GM19351 (cell line): ENCODE data around the gene ZP3.
A peak's percentile ranks its signal among the peaks of the same experiment; 100 is the strongest.
"Not testable (repeated sequence)": the region's sequence is repeated elsewhere in the genome, so short reads cannot be mapped to it uniquely, and the experiment has no call there.

Experiments used
- ATAC-seq: cut with Tn5 transposase; IDR thresholded peaks from one replicate; pipeline ENCODE4 v1.9.1; 2021; ENCODE audit warnings: mild to moderate bottlenecking, moderate library complexity; ENCODE audit not compliant: unreplicated experiment

ZP3 gene

GRCh38 chr7:76480403-76481253 is 55.9 kb downstream of the ZP3 start:
- not testable (repeated sequence) for ATAC-seq

GRCh38 chr7:76482660-76483059 is 57.9 kb downstream of the ZP3 start:
- ATAC-seq = not testable (repeated sequence)

- not testable (repeated sequence) for ATAC-seq
Observed at GRCh38 chr7:76483081-76483480, 58.3 kb downstream of the ZP3 start.

GRCh38 chr7:76484456-76484855 is 59.7 kb downstream of the ZP3 start:
- not testable (repeated sequence) for ATAC-seq

- ATAC-seq = peak; percentile 17
Observed at GRCh38 chr7:76485822-76486610, 61.3 kb downstream of the ZP3 start.

- ATAC-seq = peak; percentile 99
Observed at GRCh38 chr7:76486618-76487017, 61.9 kb downstream of the ZP3 start.

GRCh38 chr7:76487969-76488368 is 63.2 kb downstream of the ZP3 start:
- not testable (repeated sequence) for ATAC-seq
